Gastrocnemius medialis (tissue), 4 donors: ENCODE results near the gene MARCHF10.

ENCODE experiments used
- POLR2A ChIP-seq, 2 donors: fragments of 450-650 bp; IDR thresholded peaks; one replicate each; pipeline ENCODE4 v1.6.1; 2017; ENCODE audit warnings: antibody characterized with exemption in 2 of 2, mild to moderate bottlenecking in 2 of 2, moderate library complexity in 2 of 2
- TF ChIP-seq, protein P1 (sequence below), 5 experiments: fragments of 450-650 bp in 3 of 5; fragments of 200-600 bp in 2 of 5; sonication (generic) in 2 of 5; IDR thresholded peaks in 4 of 5; conservative IDR thresholded peaks in 1 of 5; 1 replicate in 4 of 5; 2 replicates in 1 of 5; pipeline ENCODE4 v1.5.1; 2016 to 2019; ENCODE audit warnings: antibody characterized with exemption in 5 of 5, mild to moderate bottlenecking in 3 of 5, moderate library complexity in 3 of 5

GRCh38 chr17:62693616-62694409 is 114.3 kb downstream of the MARCHF10 start:
- TF ChIP-seq, protein P1, sequence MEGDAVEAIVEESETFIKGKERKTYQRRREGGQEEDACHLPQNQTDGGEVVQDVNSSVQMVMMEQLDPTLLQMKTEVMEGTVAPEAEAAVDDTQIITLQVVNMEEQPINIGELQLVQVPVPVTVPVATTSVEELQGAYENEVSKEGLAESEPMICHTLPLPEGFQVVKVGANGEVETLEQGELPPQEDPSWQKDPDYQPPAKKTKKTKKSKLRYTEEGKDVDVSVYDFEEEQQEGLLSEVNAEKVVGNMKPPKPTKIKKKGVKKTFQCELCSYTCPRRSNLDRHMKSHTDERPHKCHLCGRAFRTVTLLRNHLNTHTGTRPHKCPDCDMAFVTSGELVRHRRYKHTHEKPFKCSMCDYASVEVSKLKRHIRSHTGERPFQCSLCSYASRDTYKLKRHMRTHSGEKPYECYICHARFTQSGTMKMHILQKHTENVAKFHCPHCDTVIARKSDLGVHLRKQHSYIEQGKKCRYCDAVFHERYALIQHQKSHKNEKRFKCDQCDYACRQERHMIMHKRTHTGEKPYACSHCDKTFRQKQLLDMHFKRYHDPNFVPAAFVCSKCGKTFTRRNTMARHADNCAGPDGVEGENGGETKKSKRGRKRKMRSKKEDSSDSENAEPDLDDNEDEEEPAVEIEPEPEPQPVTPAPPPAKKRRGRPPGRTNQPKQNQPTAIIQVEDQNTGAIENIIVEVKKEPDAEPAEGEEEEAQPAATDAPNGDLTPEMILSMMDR (IDR thresholded peaks at IDR 0.05 in 4 of 5, conservative IDR thresholded peaks at IDR 0.05 in 1 of 5) = no peak
- no peak for TF ChIP-seq POLR2A (IDR thresholded peaks at IDR 0.05)
